ENCODE data around the gene CACNB2. TPM values are rescaled to one million over a fixed set of nuclear protein-coding genes. Genes with fewer than 3 reads are reported as not detected.

The CACNB2 gene
- total RNA-seq, 1 experiment from 2014 or later = 3.2 TPM

GRCh38 chr10:18514537-18514936 lies 374.3 kb downstream of the CACNB2 start (continued):
- TF ChIP-seq ERG (CRISPR knock-in tag; IDR thresholded peaks at IDR 0.05) = no peak
- no peak for TF ChIP-seq TCF7 (CRISPR knock-in tag; IDR thresholded peaks at IDR 0.05; ENCODE audit: low read depth)
- TF ChIP-seq CDX4 (CRISPR knock-in tag; IDR thresholded peaks at IDR 0.05; ENCODE audit: borderline replicate concordance) = no peak

GRCh38 chr10:18516851-18517250 lies 376.6 kb downstream of the CACNB2 start:
- Mint-ChIP-seq H3K27me3 (ENCODE audit: low read depth) (no peaks in the 10 kb centered on the region; the same call in 1 of the 2 replicates), H3K27ac (no peak overlapping the region), H3K36me3 (0 out of 2 replicates have a peak, but pooled peaks cover 3% of the 10 kb centered on the region), H3K9me3 (peaks cover 8% of the 10 kb centered on the region), H3K4me3 (no peak overlapping the region), H3K4me1 (0 out of 2 replicates have a peak, but pooled peaks cover 2% of the 10 kb centered on the region)
- no peak for DNase-seq (ENCODE audit: low spot score)
- CTCF ChIA-PET = no interaction called here
- POLR2A ChIA-PET = no interaction called here
- no peak for ATAC-seq
- TF ChIP-seq ZNF671 (CRISPR knock-in tag; IDR thresholded peaks at IDR 0.05) = no peak
- no peak for TF ChIP-seq ZNF425 (CRISPR knock-in tag; conservative IDR thresholded peaks at IDR 0.05)
- TF ChIP-seq ETV6 (CRISPR knock-in tag; IDR thresholded peaks at IDR 0.05) = no peak
- no peak for TF ChIP-seq SP1 (CRISPR knock-in tag; conservative IDR thresholded peaks at IDR 0.05)
- no peak for TF ChIP-seq ZNF416 (CRISPR knock-in tag; IDR thresholded peaks at IDR 0.05)
- no peak for TF ChIP-seq CTCF (IDR thresholded peaks at IDR 0.05)
- no peak for TF ChIP-seq AFF4 (CRISPR knock-in tag; IDR thresholded peaks at IDR 0.05; ENCODE audit: borderline replicate concordance)
- TF ChIP-seq ZNF263 (CRISPR knock-in tag; IDR thresholded peaks at IDR 0.05; ENCODE audit: low read depth) = no peak
- TF ChIP-seq E2F4 (CRISPR knock-in tag; IDR thresholded peaks at IDR 0.05; ENCODE audit: borderline replicate concordance, low read depth) = no peak
- TF ChIP-seq PRDM15 (CRISPR knock-in tag; IDR thresholded peaks at IDR 0.05) = no peak
- TF ChIP-seq ERG (CRISPR knock-in tag; IDR thresholded peaks at IDR 0.05) = no peak
- TF ChIP-seq MYBL2 (CRISPR knock-in tag; IDR thresholded peaks at IDR 0.05) = no peak
- TF ChIP-seq MXD4 (CRISPR knock-in tag; IDR thresholded peaks at IDR 0.05; ENCODE audit: borderline replicate concordance) = no peak
- TF ChIP-seq STAT6 (CRISPR knock-in tag; conservative IDR thresholded peaks at IDR 0.05; ENCODE audit: low read depth) = no peak
- TF ChIP-seq TCF7 (CRISPR knock-in tag; IDR thresholded peaks at IDR 0.05; ENCODE audit: low read depth) = no peak
